Measurements from ENCODE around the gene KLK7.

Gene KLK7

GRCh38 chr19:51022526-51022925 is 38.8 kb upstream of the KLK7 start:
- Histone ChIP-seq H3K4me3 (ENCODE audit: low read depth, low read length) (no peak overlapping the region), H3K9me3 (no peaks in the 10 kb centered on the region), H3K4me1 (no peaks in the 10 kb centered on the region), H3K27me3 (peaks cover 84% of the 10 kb centered on the region), H3K36me3 (no peaks in the 10 kb centered on the region)
- DNase-seq = no peak
- TF ChIP-seq, protein P1, sequence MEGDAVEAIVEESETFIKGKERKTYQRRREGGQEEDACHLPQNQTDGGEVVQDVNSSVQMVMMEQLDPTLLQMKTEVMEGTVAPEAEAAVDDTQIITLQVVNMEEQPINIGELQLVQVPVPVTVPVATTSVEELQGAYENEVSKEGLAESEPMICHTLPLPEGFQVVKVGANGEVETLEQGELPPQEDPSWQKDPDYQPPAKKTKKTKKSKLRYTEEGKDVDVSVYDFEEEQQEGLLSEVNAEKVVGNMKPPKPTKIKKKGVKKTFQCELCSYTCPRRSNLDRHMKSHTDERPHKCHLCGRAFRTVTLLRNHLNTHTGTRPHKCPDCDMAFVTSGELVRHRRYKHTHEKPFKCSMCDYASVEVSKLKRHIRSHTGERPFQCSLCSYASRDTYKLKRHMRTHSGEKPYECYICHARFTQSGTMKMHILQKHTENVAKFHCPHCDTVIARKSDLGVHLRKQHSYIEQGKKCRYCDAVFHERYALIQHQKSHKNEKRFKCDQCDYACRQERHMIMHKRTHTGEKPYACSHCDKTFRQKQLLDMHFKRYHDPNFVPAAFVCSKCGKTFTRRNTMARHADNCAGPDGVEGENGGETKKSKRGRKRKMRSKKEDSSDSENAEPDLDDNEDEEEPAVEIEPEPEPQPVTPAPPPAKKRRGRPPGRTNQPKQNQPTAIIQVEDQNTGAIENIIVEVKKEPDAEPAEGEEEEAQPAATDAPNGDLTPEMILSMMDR (IDR thresholded peaks at IDR 0.05; ENCODE audit: low read depth, low read length) = no peak

DNA sequence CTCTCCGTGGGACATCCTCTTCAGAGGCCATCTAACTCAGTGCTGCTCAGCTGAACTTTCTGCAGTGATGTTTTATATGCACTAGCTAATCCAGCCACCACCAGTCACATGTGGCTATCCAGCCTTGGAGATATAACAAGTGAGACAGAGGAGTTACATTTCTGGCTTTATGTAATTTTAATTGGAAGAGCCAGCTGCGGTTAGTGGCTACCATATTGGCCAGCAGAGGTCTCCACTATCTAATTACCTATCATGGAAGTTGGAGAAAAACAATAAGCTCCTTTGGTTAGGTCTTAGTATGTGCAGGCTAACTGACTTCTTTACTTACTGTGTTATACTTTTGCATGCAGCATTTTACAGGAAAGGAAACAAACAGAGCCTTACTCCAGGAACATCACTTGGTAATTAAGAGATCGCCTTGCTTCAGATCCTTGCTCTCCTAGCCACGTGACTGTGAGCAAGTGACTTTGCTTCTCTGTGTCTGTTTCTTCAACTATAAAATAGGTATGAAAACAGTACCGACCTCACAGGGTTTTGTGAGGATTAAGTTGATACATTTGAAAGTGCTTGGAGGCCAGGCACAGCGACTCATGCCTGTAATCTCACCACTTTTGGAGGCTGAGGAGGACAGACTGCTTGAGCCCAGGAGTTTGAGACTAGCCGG is 37.4 kb upstream of the KLK7 start:
- Histone ChIP-seq H3K4me3 (ENCODE audit: low read depth, low read length) (no peak overlapping the region), H3K9me3 (no peaks in the 10 kb centered on the region), H3K4me1 (no peaks in the 10 kb centered on the region), H3K27me3 (peaks cover 80% of the 10 kb centered on the region), H3K36me3 (no peaks in the 10 kb centered on the region)
- TF ChIP-seq, protein P1 (IDR thresholded peaks at IDR 0.05; ENCODE audit: low read depth, low read length) = peak; percentile 71
- peak; percentile 27 for DNase-seq

- no peaks in the 10 kb centered on the region for H3K9me3 ChIP-seq
- H3K27me3 ChIP-seq = peaks cover 65% of the 10 kb centered on the region
- no peaks in the 10 kb centered on the region for H3K4me1 ChIP-seq
- H3K4me3 ChIP-seq (ENCODE audit: low read depth, low read length) = no peak within 1 kb of the TSS
- TF ChIP-seq, protein P1 (IDR thresholded peaks at IDR 0.05; ENCODE audit: low read depth, low read length) = no peak
- H3K36me3 ChIP-seq = no peaks in the 10 kb centered on the region
- DNase-seq = no peak
Observed at GRCh38 chr19:51019544-51019925, 35.8 kb upstream of the KLK7 start, which contains the start of gene KLK10. KLK10 (minus strand) TSS chr19:51019709; CDS start chr19:51019130, 579 bp downstream.

- Histone ChIP-seq H3K36me3 (no peaks in the 10 kb centered on the region), H3K4me1 (no peaks in the 10 kb centered on the region), H3K9me3 (no peaks in the 10 kb centered on the region), H3K27me3 (peaks cover 62% of the 10 kb centered on the region), H3K4me3 (ENCODE audit: low read depth, low read length) (no peak overlapping the region)
- TF ChIP-seq, protein P1 (IDR thresholded peaks at IDR 0.05; ENCODE audit: low read depth, low read length) = no peak
- DNase-seq = no peak
Observed at GRCh38 chr19:51018745-51019543, 35.2 kb upstream of the KLK7 start.

- peak; percentile 27 for DNase-seq
- no peaks in the 10 kb centered on the region for H3K4me1 ChIP-seq
- H3K27me3 ChIP-seq = peaks cover 43% of the 10 kb centered on the region
- no peaks in the 10 kb centered on the region for H3K36me3 ChIP-seq
- no peaks in the 10 kb centered on the region for H3K9me3 ChIP-seq
- TF ChIP-seq, protein P1 (IDR thresholded peaks at IDR 0.05; ENCODE audit: low read depth, low read length) = peak; percentile 45
- no peak overlapping the region for H3K4me3 ChIP-seq (ENCODE audit: low read depth, low read length)
Observed at GRCh38 chr19:51016798-51017683, 33.3 kb upstream of the KLK7 start.

Data from BE2C (cell line).